ENCODE data around the gene KLHL3.

- TF ChIP-seq CTCF (IDR thresholded peaks at IDR 0.05; ENCODE audit: insufficient read depth, low read depth, low read length) = no peak
- TF ChIP-seq EZH2 (IDR thresholded peaks at IDR 0.05; ENCODE audit: insufficient read depth, low read length) = no peak
These were observed 2.9 kb downstream of the KLHL3 start for GRCh38 chr5:137733006-137733405.

Measured in astrocyte (in vitro differentiated cells and primary cell).